ENCODE measurements around the gene PPP2CA.

- no peak for TF ChIP-seq CTCF (conservative IDR thresholded peaks at IDR 0.05; ENCODE audit: low read depth, low read length)
- no peak for TF ChIP-seq ELK1 (IDR thresholded peaks at IDR 0.05; ENCODE audit: borderline replicate concordance, low read depth, low read length)
- TF ChIP-seq POLR2A (IDR thresholded peaks at IDR 0.05; ENCODE audit: low read depth, low read length): no peak
- no peak for TF ChIP-seq RAD21 (IDR thresholded peaks at IDR 0.05; ENCODE audit: low read length)
- no peak for TF ChIP-seq USF2 (IDR thresholded peaks at IDR 0.05; ENCODE audit: low read depth, low read length)
- TF ChIP-seq FOS (IDR thresholded peaks at IDR 0.05; ENCODE audit: low read depth, low read length): no peak
- no peak for TF ChIP-seq RFX5 (IDR thresholded peaks at IDR 0.05; ENCODE audit: low read depth, low read length)
- no peak for TF ChIP-seq MAFK (IDR thresholded peaks at IDR 0.05; ENCODE audit: low read depth, low read length)
- TF ChIP-seq SMC3 (IDR thresholded peaks at IDR 0.05; ENCODE audit: low read depth, low read length): no peak
- TF ChIP-seq NFE2L2 (IDR thresholded peaks at IDR 0.05; ENCODE audit: low read depth, low read length): no peak
These were observed 22.2 kb downstream of the PPP2CA start for GRCh38 chr5:134203630-134204029.

All from IMR-90 (cell line).